Lower leg skin (tissue), 3 donors: ENCODE results near the gene ABCG1.

Source experiments
- POLR2A ChIP-seq, 2 donors: fragments of 450-650 bp; IDR thresholded peaks; one replicate each; pipeline ENCODE4 v1.6.1; 2016 to 2017; ENCODE audit warnings: antibody characterized with exemption in 2 of 2, mild to moderate bottlenecking in 1 of 2, moderate library complexity in 1 of 2
- TF ChIP-seq, protein P1 (sequence below), 3 donors: fragments of 450-650 bp; IDR thresholded peaks; one replicate each; pipeline ENCODE4 v1.5.1; 2016; ENCODE audit warnings: antibody characterized with exemption in 3 of 3, mild to moderate bottlenecking in 3 of 3, moderate library complexity in 2 of 3

DNA sequence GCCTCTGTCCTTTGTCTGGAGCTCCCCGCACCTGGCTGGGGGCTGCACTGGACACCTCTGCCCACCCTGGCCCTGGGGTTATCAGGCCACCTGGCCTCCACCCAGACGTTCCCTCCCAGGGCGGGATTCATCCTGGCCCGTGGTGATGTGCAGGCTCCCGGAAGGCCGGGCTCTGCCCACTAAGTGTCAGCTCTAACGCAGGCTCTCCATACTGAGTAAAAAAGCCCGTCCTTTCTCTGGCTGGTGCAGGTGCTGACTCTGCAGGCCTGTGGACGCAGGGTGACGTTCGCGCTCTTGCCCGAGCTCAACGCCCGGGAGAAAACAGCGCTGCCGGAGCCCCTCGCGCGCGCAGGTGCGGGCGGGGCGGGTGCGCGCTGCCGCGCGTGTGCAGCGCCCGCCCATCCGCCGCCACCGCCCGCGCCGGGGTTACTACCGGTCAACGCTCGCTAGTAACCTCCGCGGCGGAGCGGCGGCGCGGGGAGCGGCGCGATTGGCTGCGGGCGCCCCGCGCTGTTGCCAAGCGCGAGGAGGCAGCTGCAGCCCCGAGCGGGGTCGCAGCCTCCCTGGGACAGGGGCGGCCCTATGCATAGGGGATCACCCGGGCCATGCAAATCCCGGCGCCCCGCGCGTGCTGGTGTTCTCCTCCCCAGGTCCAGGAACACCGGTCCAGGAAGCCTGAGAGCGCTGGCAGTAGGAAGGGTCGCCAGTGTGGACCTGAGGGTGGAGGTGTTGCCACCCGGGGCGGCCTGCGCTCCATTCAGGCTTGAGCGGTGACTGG lies 15.7 kb downstream of the ABCG1 start:
- TF ChIP-seq, protein P1, sequence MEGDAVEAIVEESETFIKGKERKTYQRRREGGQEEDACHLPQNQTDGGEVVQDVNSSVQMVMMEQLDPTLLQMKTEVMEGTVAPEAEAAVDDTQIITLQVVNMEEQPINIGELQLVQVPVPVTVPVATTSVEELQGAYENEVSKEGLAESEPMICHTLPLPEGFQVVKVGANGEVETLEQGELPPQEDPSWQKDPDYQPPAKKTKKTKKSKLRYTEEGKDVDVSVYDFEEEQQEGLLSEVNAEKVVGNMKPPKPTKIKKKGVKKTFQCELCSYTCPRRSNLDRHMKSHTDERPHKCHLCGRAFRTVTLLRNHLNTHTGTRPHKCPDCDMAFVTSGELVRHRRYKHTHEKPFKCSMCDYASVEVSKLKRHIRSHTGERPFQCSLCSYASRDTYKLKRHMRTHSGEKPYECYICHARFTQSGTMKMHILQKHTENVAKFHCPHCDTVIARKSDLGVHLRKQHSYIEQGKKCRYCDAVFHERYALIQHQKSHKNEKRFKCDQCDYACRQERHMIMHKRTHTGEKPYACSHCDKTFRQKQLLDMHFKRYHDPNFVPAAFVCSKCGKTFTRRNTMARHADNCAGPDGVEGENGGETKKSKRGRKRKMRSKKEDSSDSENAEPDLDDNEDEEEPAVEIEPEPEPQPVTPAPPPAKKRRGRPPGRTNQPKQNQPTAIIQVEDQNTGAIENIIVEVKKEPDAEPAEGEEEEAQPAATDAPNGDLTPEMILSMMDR (IDR thresholded peaks at IDR 0.05): no peak
- no peak for TF ChIP-seq POLR2A (IDR thresholded peaks at IDR 0.05)
